GM23248 (cell line): Measurements from ENCODE around the gene MT1F. TPM values are rescaled to one million over a fixed set of nuclear protein-coding genes. Genes with fewer than 3 reads are reported as not detected.

Experiments used
- DNase-seq: peaks from one replicate; pipeline ENCODE4 v3.0.0-alpha.2; 2015
- H2AFZ ChIP-seq: fragments of 200-600 bp; sonication (generic); 2 replicates; pipeline ENCODE4 v1.6.1; 2016; ENCODE audit warnings: antibody characterized with exemption
- H3F3A ChIP-seq: fragments of 200-600 bp; sonication (generic); 2 replicates; pipeline ENCODE4 v1.6.1; 2016; ENCODE audit warnings: mild to moderate bottlenecking, antibody characterized with exemption, mixed run types; ENCODE audit not compliant: insufficient read depth
- H3K27ac ChIP-seq: fragments of 200-600 bp; sonication (generic); 2 replicates; pipeline ENCODE4 v1.5.1; 2016; ENCODE audit warnings: mild to moderate bottlenecking
- H3K27me3 ChIP-seq: fragments of 200-600 bp; sonication (generic); replicated peaks from 2 replicates; pipeline ENCODE4 v1.6.1; 2016; ENCODE audit warnings: mild to moderate bottlenecking; ENCODE audit not compliant: insufficient read depth
- H3K36me3 ChIP-seq: fragments of 200-600 bp; sonication (generic); 2 replicates; pipeline ENCODE4 v1.6.1; 2016; ENCODE audit warnings: low read depth, mild to moderate bottlenecking
- H3K4me1 ChIP-seq: fragments of 200-600 bp; sonication (generic); 2 replicates; pipeline ENCODE4 v1.6.1; 2016; ENCODE audit warnings: mild to moderate bottlenecking; ENCODE audit not compliant: insufficient read depth
- H3K4me2 ChIP-seq: fragments of 200-600 bp; sonication (generic); one replicate; pipeline ENCODE4 v1.6.1; 2016; ENCODE audit warnings: mild to moderate bottlenecking; ENCODE audit not compliant: unreplicated experiment
- H3K4me3 ChIP-seq: fragments of 200-600 bp; sonication (generic); 2 replicates; pipeline ENCODE4 v1.5.1; 2016; ENCODE audit warnings: mild to moderate bottlenecking
- H3K79me2 ChIP-seq: fragments of 200-600 bp; sonication (generic); 2 replicates; pipeline ENCODE4 v1.6.1; 2016; ENCODE audit warnings: mild to moderate bottlenecking; ENCODE audit not compliant: insufficient read depth
- H3K9ac ChIP-seq: fragments of 200-600 bp; sonication (generic); 2 replicates; pipeline ENCODE4 v1.6.1; 2016; ENCODE audit warnings: mild to moderate bottlenecking
- H3K9me2 ChIP-seq: fragments of 200-600 bp; sonication (generic); 2 replicates; pipeline ENCODE4 v1.6.1; 2016; ENCODE audit warnings: mixed run types, mild to moderate bottlenecking, moderate library complexity; ENCODE audit not compliant: insufficient read depth
- H3K9me3 ChIP-seq: fragments of 200-600 bp; sonication (generic); one replicate; pipeline ENCODE4 v1.6.1; 2017; ENCODE audit warnings: low read depth
- H4K20me1 ChIP-seq: fragments of 200-600 bp; sonication (generic); 2 replicates; pipeline ENCODE4 v1.6.0; 2016; ENCODE audit not compliant: insufficient read depth
- EZH2 ChIP-seq: fragments of 200-600 bp; sonication (generic); IDR thresholded peaks from 2 replicates; pipeline ENCODE4 v1.6.1; 2018; ENCODE audit warnings: antibody characterized with exemption, mild to moderate bottlenecking; ENCODE audit not compliant: insufficient read depth, poor library complexity, severe bottlenecking
- EZH2phosphoT487 ChIP-seq: fragments of 200-600 bp; sonication (generic); IDR thresholded peaks from 2 replicates; pipeline ENCODE4 v1.6.1; 2018; ENCODE audit warnings: antibody characterized with exemption, moderate library complexity, mild to moderate bottlenecking, low read depth; ENCODE audit not compliant: insufficient read depth
- WGBS, 2 experiments: methylation state at CpG; one replicate each; pipeline ENCODE4 v1.1.6; 2015 to 2017; ENCODE audit warnings: low lambda C conversion rate in 2 of 2, low coverage in 1 of 2; ENCODE audit errors: missing lambda C conversion rate in 2 of 2; 5-methylcytosine and 5-hydroxymethylcytosine counted together
- in situ Hi-C: fragments of 300-500 bp; cut with MboI; formaldehyde crosslinking; loops from 2 replicates; pipeline ENCODE4 v1.15.0; 2020
- polyA plus RNA-seq: library from polyadenylated mRNA; unstranded; fragments of >200 nt; fragmentation: Nextera tagmentation; extraction: Ambion mirVana; gene quantifications from 2 replicates; pipeline ENCODE4 v1.2.1, GENCODE V29; 2016
- total RNA-seq: library from RNA; depleted of rRNA; stranded (reverse); fragments of >200 nt; shearing (Covaris generic); gene quantifications from 2 replicates; pipeline ENCODE4 v1.2.3, GENCODE V29; 2014

The MT1F gene
- total and polyA plus RNA-seq, 2 experiments from 2014 or later: 1.1 to 4.5 TPM

- no peak overlapping the region for H3K9ac ChIP-seq
- TF ChIP-seq EZH2 (no peak), EZH2phosphoT487 (no peak)
- H3K4me1 ChIP-seq: no peaks in the 10 kb centered on the region
- no peak overlapping the region for H2AFZ ChIP-seq
- H3F3A ChIP-seq: no peaks in the 10 kb centered on the region
- no peak overlapping the region for H3K27ac ChIP-seq
- H4K20me1 ChIP-seq: no peaks in the 10 kb centered on the region
- WGBS, 2 experiments: 97 to 98% methylated on average over 2 of the region's 2 CpGs
- H3K79me2 ChIP-seq: no peaks in the 10 kb centered on the region
- DNase-seq: no peak
- in situ Hi-C loops: no loop called here
- no peaks in the 10 kb centered on the region for H3K27me3 ChIP-seq
- no peaks in the 10 kb centered on the region for H3K9me3 ChIP-seq
- no peak overlapping the region for H3K4me3 ChIP-seq
- H3K4me2 ChIP-seq: no peak overlapping the region
- H3K9me2 ChIP-seq: no peaks in the 10 kb centered on the region
- no peaks in the 10 kb centered on the region for H3K36me3 ChIP-seq
These were observed 16.6 kb upstream of the MT1F start for GRCh38 chr16:56641166-56641565.

GRCh38 chr16:56643080-56643778 lies 14.5 kb upstream of the MT1F start:
- H3K36me3 ChIP-seq: no peaks in the 10 kb centered on the region
- H3K9me3 ChIP-seq: no peaks in the 10 kb centered on the region
- peak overlapping the region; percentile 23 for H3K4me3 ChIP-seq
- H2AFZ ChIP-seq: peak overlapping the region; percentile 56; the same call in 1 of the 2 replicates
- no peaks in the 10 kb centered on the region for H3K9me2 ChIP-seq
- 21 to 26% methylated on average over 41 to 42 of the region's 42 CpGs for WGBS, 2 experiments
- no peaks in the 10 kb centered on the region for H3F3A ChIP-seq
- no peaks in the 10 kb centered on the region for H4K20me1 ChIP-seq
- no peak overlapping the region for H3K4me2 ChIP-seq
- peaks cover 12% of the 10 kb centered on the region for H3K27me3 ChIP-seq
- peak; percentile 65 for DNase-seq
- in situ Hi-C loops: no loop called here
- H3K79me2 ChIP-seq: no peaks in the 10 kb centered on the region
- H3K4me1 ChIP-seq: no peaks in the 10 kb centered on the region
- TF ChIP-seq EZH2phosphoT487 (no peak), EZH2 (no peak)
- no peak overlapping the region for H3K9ac ChIP-seq
- H3K27ac ChIP-seq: no peak overlapping the region

DNA sequence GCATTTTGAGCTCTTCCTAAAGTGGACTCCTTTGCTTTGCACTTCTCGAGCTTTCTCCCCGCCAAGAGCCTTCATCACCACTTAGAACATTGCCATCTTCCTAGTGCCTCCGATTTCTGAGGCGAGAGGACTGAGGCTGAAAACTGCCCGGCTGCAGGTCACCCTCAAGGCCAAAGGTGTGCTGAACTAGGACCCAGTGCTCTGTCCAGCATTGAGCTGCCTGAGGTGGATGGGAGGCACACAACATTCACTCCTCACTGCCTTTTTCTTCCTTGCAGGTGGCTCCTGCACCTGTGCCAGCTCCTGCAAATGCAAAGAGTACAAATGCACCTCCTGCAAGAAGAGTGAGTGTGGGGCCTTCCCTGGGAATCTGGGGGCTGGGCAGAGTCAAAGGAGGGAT lies 13.9 kb upstream of the MT1F start:
- no peaks in the 10 kb centered on the region for H3F3A ChIP-seq
- no peaks in the 10 kb centered on the region for H3K79me2 ChIP-seq
- H3K9me3 ChIP-seq: no peaks in the 10 kb centered on the region
- H4K20me1 ChIP-seq: no peaks in the 10 kb centered on the region
- in situ Hi-C loops: no loop called here
- H3K4me3 ChIP-seq: peak overlapping the region; percentile 23; the same call in 1 of the 2 replicates
- H3K27ac ChIP-seq: no peak overlapping the region
- H2AFZ ChIP-seq: peak overlapping the region; percentile 56; the same call in 1 of the 2 replicates
- no peaks in the 10 kb centered on the region for H3K4me1 ChIP-seq
- whole genome bisulfite sequencing, 2 experiments: 87 to 92% methylated on average over 5 of the region's 5 CpGs
- DNase-seq: no peak
- TF ChIP-seq EZH2phosphoT487: no peak
- TF ChIP-seq EZH2: no peak
- peaks cover 12% of the 10 kb centered on the region for H3K27me3 ChIP-seq
- H3K4me2 ChIP-seq: no peak overlapping the region
- no peaks in the 10 kb centered on the region for H3K36me3 ChIP-seq
- no peak overlapping the region for H3K9ac ChIP-seq
- no peaks in the 10 kb centered on the region for H3K9me2 ChIP-seq

GRCh38 chr16:56645311-56645710 lies 12.4 kb upstream of the MT1F start:
- H2AFZ ChIP-seq: no peak overlapping the region
- no peak overlapping the region for H3K4me3 ChIP-seq
- no peaks in the 10 kb centered on the region for H4K20me1 ChIP-seq
- no peaks in the 10 kb centered on the region for H3F3A ChIP-seq
- no peak overlapping the region for H3K4me2 ChIP-seq
- no peak overlapping the region for H3K9ac ChIP-seq
- no peak for DNase-seq
- no peak for TF ChIP-seq EZH2phosphoT487
- H3K9me3 ChIP-seq: no peaks in the 10 kb centered on the region
- H3K79me2 ChIP-seq: no peaks in the 10 kb centered on the region
- in situ Hi-C loops: no loop called here
- H3K4me1 ChIP-seq: no peaks in the 10 kb centered on the region
- H3K9me2 ChIP-seq: no peaks in the 10 kb centered on the region
- H3K36me3 ChIP-seq: no peaks in the 10 kb centered on the region
- H3K27me3 ChIP-seq: peaks cover 12% of the 10 kb centered on the region
- 56 to 70% methylated on average over 1 of the region's 1 CpG for WGBS, 2 experiments
- no peak overlapping the region for H3K27ac ChIP-seq
